Calu3 (cell line): Measurements from ENCODE around the gene LXN. TPM values are rescaled to one million over a fixed set of nuclear protein-coding genes. Genes with fewer than 3 reads are reported as not detected.
A peak's percentile ranks its signal among the peaks of the same experiment; 100 is the strongest.

Experiments used
- BruUV-seq: library from RNA; stranded (reverse); fragments of 400-500 nt; replicated peaks from 2 replicates; lab custom pipeline; 2021; lab: Mats Ljungman, UMichigan
- CTCF ChIA-PET: fragments of 300-600 bp; sonication (Branson Sonifier 250); formaldehyde crosslinking; loops from one replicate; lab custom pipeline; 2022; ENCODE audit warnings: antibody characterized with exemption; lab: Charles Lee
- DNase-seq: peaks from one replicate; pipeline ENCODE4 v3.0.0; 2022
- H3K27ac Mint-ChIP-seq: one replicate; pipeline ENCODE4 v1.8.0; 2022; ENCODE audit warnings: mixed read lengths; ENCODE audit not compliant: unreplicated experiment
- H3K27me3 Mint-ChIP-seq: one replicate; pipeline ENCODE4 v1.8.0; 2022; ENCODE audit warnings: mixed read lengths; ENCODE audit not compliant: unreplicated experiment
- H3K36me3 Mint-ChIP-seq: one replicate; pipeline ENCODE4 v1.8.0; 2022; ENCODE audit warnings: mild to moderate bottlenecking, moderate library complexity, mixed read lengths; ENCODE audit not compliant: insufficient read depth, unreplicated experiment
- H3K4me1 Mint-ChIP-seq: one replicate; pipeline ENCODE4 v1.8.0; 2022; ENCODE audit warnings: mild to moderate bottlenecking, low read depth, mixed read lengths; ENCODE audit not compliant: unreplicated experiment
- H3K4me3 Mint-ChIP-seq: one replicate; pipeline ENCODE4 v1.8.0; 2022; ENCODE audit warnings: mild to moderate bottlenecking, low read depth, moderate library complexity, mixed read lengths; ENCODE audit not compliant: unreplicated experiment
- H3K9me3 Mint-ChIP-seq: one replicate; pipeline ENCODE4 v1.8.0; 2022; ENCODE audit warnings: low read depth, mixed read lengths; ENCODE audit not compliant: unreplicated experiment
- intact Hi-C: fragments of 100-400 bp; cut with micrococcal nuclease; formaldehyde crosslinking; loops from one replicate; pipeline ENCODE4 v1.10.0; 2022; ENCODE audit not compliant: unreplicated experiment
- total RNA-seq: library from RNA; stranded (reverse); gene quantifications from 2 replicates; pipeline ENCODE4 v1.2.3, GENCODE V29; 2022
- TF ChIP-seq, protein P1 (sequence below): fragments of 200-600 bp; IDR thresholded peaks from one replicate; pipeline ENCODE4 v1.8.0; 2022; ENCODE audit warnings: antibody characterized with exemption; ENCODE audit not compliant: unreplicated experiment

LXN gene
- total RNA-seq, 1 experiment from 2014 or later, result 42.8 TPM

DNA sequence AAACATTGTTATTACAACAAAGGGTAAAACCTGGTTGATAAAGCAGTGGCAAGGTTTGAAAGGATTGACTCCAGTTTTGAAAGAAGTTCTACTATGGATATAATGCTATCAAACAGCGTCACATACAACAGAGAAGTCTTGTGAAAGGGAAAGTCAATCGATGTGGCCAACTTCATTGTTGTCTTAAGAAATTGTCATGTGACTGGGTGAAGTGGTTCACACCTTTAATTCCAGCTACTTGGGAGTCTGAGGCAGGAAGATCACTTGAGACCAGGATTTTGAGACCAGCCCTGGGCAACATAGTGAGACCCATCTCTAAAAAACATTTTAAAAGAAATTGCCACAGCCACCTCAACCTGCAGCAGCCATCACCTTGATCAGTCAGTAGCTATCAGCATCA lies 6.2 kb upstream of the LXN start:
- intact Hi-C loops, result no loop called here
- CTCF ChIA-PET, result interaction anchor here (0.6 to 1.7 kb wide), 5 partner anchors 9 to 120 kb away, joined by 3 to 4 read pairs (median 4); no protein-coding TSS in a partner anchor
- Mint-ChIP-seq H3K4me1 (no peaks in the 10 kb centered on the region), H3K4me3 (no peak overlapping the region), H3K36me3 (peaks cover 28% of the 10 kb centered on the region), H3K9me3 (no peaks in the 10 kb centered on the region), H3K27ac (no peak overlapping the region), H3K27me3 (no peaks in the 10 kb centered on the region)
- no peak for DNase-seq
- no TSS peak for BruUV-seq
- TF ChIP-seq, protein P1, sequence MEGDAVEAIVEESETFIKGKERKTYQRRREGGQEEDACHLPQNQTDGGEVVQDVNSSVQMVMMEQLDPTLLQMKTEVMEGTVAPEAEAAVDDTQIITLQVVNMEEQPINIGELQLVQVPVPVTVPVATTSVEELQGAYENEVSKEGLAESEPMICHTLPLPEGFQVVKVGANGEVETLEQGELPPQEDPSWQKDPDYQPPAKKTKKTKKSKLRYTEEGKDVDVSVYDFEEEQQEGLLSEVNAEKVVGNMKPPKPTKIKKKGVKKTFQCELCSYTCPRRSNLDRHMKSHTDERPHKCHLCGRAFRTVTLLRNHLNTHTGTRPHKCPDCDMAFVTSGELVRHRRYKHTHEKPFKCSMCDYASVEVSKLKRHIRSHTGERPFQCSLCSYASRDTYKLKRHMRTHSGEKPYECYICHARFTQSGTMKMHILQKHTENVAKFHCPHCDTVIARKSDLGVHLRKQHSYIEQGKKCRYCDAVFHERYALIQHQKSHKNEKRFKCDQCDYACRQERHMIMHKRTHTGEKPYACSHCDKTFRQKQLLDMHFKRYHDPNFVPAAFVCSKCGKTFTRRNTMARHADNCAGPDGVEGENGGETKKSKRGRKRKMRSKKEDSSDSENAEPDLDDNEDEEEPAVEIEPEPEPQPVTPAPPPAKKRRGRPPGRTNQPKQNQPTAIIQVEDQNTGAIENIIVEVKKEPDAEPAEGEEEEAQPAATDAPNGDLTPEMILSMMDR, result no peak

DNA sequence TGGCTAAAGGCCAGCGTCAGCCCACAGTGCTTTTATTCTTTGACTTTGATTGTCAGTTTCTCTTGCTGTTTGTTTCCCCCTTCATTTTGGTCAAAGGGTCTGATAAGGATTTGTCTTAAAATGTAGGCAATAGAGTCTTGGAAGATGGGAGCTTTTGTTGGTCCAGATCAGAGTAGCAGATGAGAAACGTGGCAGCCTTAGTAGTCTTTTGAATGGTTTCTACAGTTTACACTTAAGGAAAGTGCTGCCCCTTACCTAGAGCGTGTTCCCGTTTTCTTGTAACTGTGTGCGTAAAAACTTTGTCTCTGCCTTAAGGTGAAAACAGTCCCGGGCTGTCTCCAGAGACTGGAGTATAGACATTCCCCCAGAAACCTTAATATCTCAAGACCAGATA lies 630 bp downstream of the LXN start:
- Mint-ChIP-seq H3K4me1 (peaks cover 35% of the 10 kb centered on the region), H3K27me3 (no peaks in the 10 kb centered on the region), H3K27ac (peak overlapping the region; percentile 87), H3K36me3 (peaks cover 51% of the 10 kb centered on the region), H3K9me3 (no peaks in the 10 kb centered on the region), H3K4me3 (peak overlapping the region; percentile 94)
- CTCF ChIA-PET, result interaction anchor here (0.5 to 1.6 kb wide), 8 partner anchors 12 to 130 kb away, joined by 3 to 7 read pairs (median 6); partner anchors contain the start of gene MFSD1
- intact Hi-C loops, result loop anchor here (1.0 kb wide), 1 partner anchor 117 kb away; no protein-coding TSS in a partner anchor
- DNase-seq, result no peak
- TF ChIP-seq, protein P1, result no peak
- BruUV-seq, result no TSS peak

DNA sequence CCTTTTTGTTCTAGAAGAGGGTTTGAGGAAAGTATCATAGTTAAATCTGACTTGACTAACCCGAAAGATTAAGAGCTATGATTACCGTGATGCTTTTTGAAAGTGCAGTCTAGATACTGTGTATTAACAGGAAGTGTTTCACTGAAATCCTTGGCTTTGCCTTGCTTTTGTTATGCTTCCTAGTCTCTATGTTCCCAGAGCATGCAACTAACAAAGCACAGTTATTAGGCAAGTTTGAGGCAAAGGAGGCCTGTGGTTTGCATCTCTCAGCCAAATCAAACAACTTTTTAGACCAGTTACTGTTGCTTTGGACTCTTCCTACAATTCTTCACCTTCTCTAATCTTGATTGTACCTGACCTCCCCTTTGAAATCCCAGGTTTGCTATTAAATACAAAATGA lies 3.9 kb downstream of the LXN start:
- peaks cover 60% of the 10 kb centered on the region for H3K36me3 Mint-ChIP-seq
- BruUV-seq, result no TSS peak
- no peak overlapping the region for H3K4me3 Mint-ChIP-seq
- no peak for DNase-seq
- no peak overlapping the region for H3K27ac Mint-ChIP-seq
- H3K4me1 Mint-ChIP-seq, result peaks cover 35% of the 10 kb centered on the region
- H3K27me3 Mint-ChIP-seq, result no peaks in the 10 kb centered on the region
- TF ChIP-seq, protein P1, result no peak
- intact Hi-C loops, result no loop called here
- CTCF ChIA-PET, result interaction anchor here (1.3 kb wide), 1 partner anchor 9 kb away, joined by 3 read pairs; no protein-coding TSS in a partner anchor
- no peaks in the 10 kb centered on the region for H3K9me3 Mint-ChIP-seq

DNA sequence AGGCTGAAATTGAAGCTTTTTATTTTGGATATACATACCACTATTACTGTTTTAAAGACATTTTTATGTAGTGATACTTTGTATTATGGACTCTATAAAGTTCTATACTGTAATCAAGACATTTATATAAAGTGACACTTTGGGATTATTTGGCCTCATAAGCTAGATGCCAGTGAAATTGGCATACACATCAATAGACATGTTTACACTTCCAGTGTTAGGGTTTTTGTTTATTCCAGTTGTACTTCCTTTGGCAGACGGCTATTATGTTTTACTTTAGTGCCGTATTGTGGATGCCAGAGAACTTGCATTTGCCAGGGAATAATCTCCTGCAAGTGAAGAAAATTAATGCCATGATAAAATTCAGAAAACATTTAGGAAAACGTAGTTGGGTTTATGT lies 6.0 kb downstream of the LXN start:
- no peak overlapping the region for H3K27ac Mint-ChIP-seq
- no TSS peak for BruUV-seq
- peaks cover 22% of the 10 kb centered on the region for H3K4me1 Mint-ChIP-seq
- intact Hi-C loops, result no loop called here
- no peak overlapping the region for H3K4me3 Mint-ChIP-seq
- H3K36me3 Mint-ChIP-seq, result peaks cover 49% of the 10 kb centered on the region
- TF ChIP-seq, protein P1, result no peak
- CTCF ChIA-PET, result no interaction called here
- H3K9me3 Mint-ChIP-seq, result no peaks in the 10 kb centered on the region
- no peak for DNase-seq
- no peaks in the 10 kb centered on the region for H3K27me3 Mint-ChIP-seq
